Pons (tissue), 1 donor: Measurements from ENCODE around the gene GFAP.

Source experiments
- DNase-seq: peaks from one replicate; pipeline ENCODE4 v3.0.0-alpha.2; 2016; ENCODE audit warnings: low spot score

GFAP gene

GRCh38 chr17:44900894-44901293, 14.4 kb downstream of the GFAP start:
- DNase-seq: no peak

- DNase-seq: peak; percentile 82
Observed at GRCh38 chr17:44899074-44899782, 16.1 kb downstream of the GFAP start, which contains the start of gene EFTUD2. TSS of gene EFTUD2 (minus strand) at chr17:44899445. CDS start at chr17:44894521, 4,924 bp downstream.

GRCh38 chr17:44898768-44899073, 16.6 kb downstream of the GFAP start:
- DNase-seq: no peak

GRCh38 chr17:44894642-44895041, 20.7 kb downstream of the GFAP start:
- DNase-seq: no peak

- no peak for DNase-seq
Observed at GRCh38 chr17:44892250-44892649, 23.1 kb downstream of the GFAP start.

GRCh38 chr17:44889003-44889402, 26.3 kb downstream of the GFAP start:
- no peak for DNase-seq

GRCh38 chr17:44887971-44888954, 27.0 kb downstream of the GFAP start:
- no peak for DNase-seq

- DNase-seq: no peak
Observed at GRCh38 chr17:44887016-44887415, 28.3 kb downstream of the GFAP start.

- DNase-seq: no peak
Observed at GRCh38 chr17:44884941-44885340, 30.4 kb downstream of the GFAP start.

GRCh38 chr17:44881145-44881544, 34.2 kb downstream of the GFAP start:
- no peak for DNase-seq

GRCh38 chr17:44880062-44880461, 35.2 kb downstream of the GFAP start:
- no peak for DNase-seq

- no peak for DNase-seq
Observed at GRCh38 chr17:44879376-44879775, 35.9 kb downstream of the GFAP start.

GRCh38 chr17:44878627-44879221, 36.6 kb downstream of the GFAP start:
- peak; percentile 34 for DNase-seq

GRCh38 chr17:44877121-44877520, 38.2 kb downstream of the GFAP start:
- no peak for DNase-seq

- DNase-seq: no peak
Observed at GRCh38 chr17:44875761-44876160, 39.5 kb downstream of the GFAP start.

GRCh38 chr17:44872131-44872768, 43.0 kb downstream of the GFAP start:
- DNase-seq: no peak

- DNase-seq: no peak
Observed at GRCh38 chr17:44871556-44871955, 43.7 kb downstream of the GFAP start.

- no peak for DNase-seq
Observed at GRCh38 chr17:44867841-44868240, 47.5 kb downstream of the GFAP start.

GRCh38 chr17:44865931-44866330, 49.4 kb downstream of the GFAP start:
- DNase-seq: no peak

GRCh38 chr17:44865231-44865660, 50.1 kb downstream of the GFAP start:
- DNase-seq: peak; percentile 58

- DNase-seq: no peak
Observed at GRCh38 chr17:44864831-44865230, 50.5 kb downstream of the GFAP start.
